DOHH2 (cell line): ENCODE data around the gene MTHFSD.

Source experiments
- H3F3A ChIP-seq: fragments of 200-600 bp; sonication (generic), shearing (Covaris generic); 2 replicates; pipeline ENCODE4 v1.6.0; 2016; ENCODE audit warnings: antibody characterized with exemption, mild to moderate bottlenecking; ENCODE audit not compliant: control insufficient read depth, insufficient read depth
- H3K27ac ChIP-seq: fragments of 200-600 bp; sonication (generic); 2 replicates; pipeline ENCODE4 v1.5.1; 2014; ENCODE audit warnings: low read depth, mild to moderate bottlenecking, low read length, moderate library complexity
- H3K27me3 ChIP-seq: fragments of 200-600 bp; sonication (generic); 2 replicates; pipeline ENCODE4 v1.6.1; 2014; ENCODE audit warnings: mild to moderate bottlenecking, low read length, mixed read lengths; ENCODE audit not compliant: control insufficient read depth
- H3K36me3 ChIP-seq: fragments of 200-600 bp; sonication (generic); 2 replicates; pipeline ENCODE4 v1.6.1; 2014; ENCODE audit warnings: mild to moderate bottlenecking, low read length, moderate library complexity, mixed read lengths; ENCODE audit not compliant: control insufficient read depth
- H3K4me1 ChIP-seq: fragments of 200-600 bp; sonication (generic); 2 replicates; pipeline ENCODE4 v1.6.1; 2014; ENCODE audit warnings: mild to moderate bottlenecking, low read length, mixed read lengths; ENCODE audit not compliant: control insufficient read depth
- H3K4me2 ChIP-seq: fragments of 200-600 bp; sonication (generic); 2 replicates; pipeline ENCODE4 v1.6.0; 2014; ENCODE audit warnings: mild to moderate bottlenecking, low read length, moderate library complexity
- H3K4me3 ChIP-seq: fragments of 200-600 bp; sonication (generic); 2 replicates; pipeline ENCODE4 v1.5.1; 2014; ENCODE audit warnings: mild to moderate bottlenecking, low read length, mixed read lengths
- H3K79me2 ChIP-seq: fragments of 200-600 bp; sonication (generic); 2 replicates; pipeline ENCODE4 v1.6.1; 2014; ENCODE audit warnings: mild to moderate bottlenecking, low read length, mixed read lengths; ENCODE audit not compliant: control insufficient read depth
- H3K9me2 ChIP-seq: fragments of 200-600 bp; sonication (generic); replicated peaks from 2 replicates; pipeline ENCODE4 v1.6.1; 2014; ENCODE audit warnings: mild to moderate bottlenecking, low read length, mixed read lengths; ENCODE audit not compliant: control insufficient read depth
- H3K9me3 ChIP-seq: fragments of 200-600 bp; sonication (generic); 2 replicates; pipeline ENCODE4 v1.6.1; 2014; ENCODE audit warnings: antibody characterized with exemption, low read length, mixed read lengths; ENCODE audit not compliant: control insufficient read depth, insufficient read depth
- H4K20me1 ChIP-seq: fragments of 200-600 bp; sonication (generic); 2 replicates; pipeline ENCODE4 v1.6.0; 2014; ENCODE audit warnings: low read depth, mild to moderate bottlenecking, antibody characterized with exemption, low read length, moderate library complexity; ENCODE audit not compliant: control insufficient read depth, insufficient read depth
- EZH2phosphoT487 ChIP-seq: fragments of 200-600 bp; sonication (generic); IDR thresholded peaks from 2 replicates; pipeline ENCODE4 v1.6.1; 2017; ENCODE audit warnings: borderline replicate concordance, mild to moderate bottlenecking, antibody characterized with exemption, low read length, moderate library complexity, mixed read lengths
- TF ChIP-seq, protein P1 (sequence below): fragments of 200-600 bp; sonication (generic); IDR thresholded peaks from one replicate; pipeline ENCODE4 v1.5.1; 2014; ENCODE audit warnings: antibody characterized with exemption, mild to moderate bottlenecking, low read depth, low read length; ENCODE audit not compliant: poor library complexity, severe bottlenecking

Gene MTHFSD

DNA sequence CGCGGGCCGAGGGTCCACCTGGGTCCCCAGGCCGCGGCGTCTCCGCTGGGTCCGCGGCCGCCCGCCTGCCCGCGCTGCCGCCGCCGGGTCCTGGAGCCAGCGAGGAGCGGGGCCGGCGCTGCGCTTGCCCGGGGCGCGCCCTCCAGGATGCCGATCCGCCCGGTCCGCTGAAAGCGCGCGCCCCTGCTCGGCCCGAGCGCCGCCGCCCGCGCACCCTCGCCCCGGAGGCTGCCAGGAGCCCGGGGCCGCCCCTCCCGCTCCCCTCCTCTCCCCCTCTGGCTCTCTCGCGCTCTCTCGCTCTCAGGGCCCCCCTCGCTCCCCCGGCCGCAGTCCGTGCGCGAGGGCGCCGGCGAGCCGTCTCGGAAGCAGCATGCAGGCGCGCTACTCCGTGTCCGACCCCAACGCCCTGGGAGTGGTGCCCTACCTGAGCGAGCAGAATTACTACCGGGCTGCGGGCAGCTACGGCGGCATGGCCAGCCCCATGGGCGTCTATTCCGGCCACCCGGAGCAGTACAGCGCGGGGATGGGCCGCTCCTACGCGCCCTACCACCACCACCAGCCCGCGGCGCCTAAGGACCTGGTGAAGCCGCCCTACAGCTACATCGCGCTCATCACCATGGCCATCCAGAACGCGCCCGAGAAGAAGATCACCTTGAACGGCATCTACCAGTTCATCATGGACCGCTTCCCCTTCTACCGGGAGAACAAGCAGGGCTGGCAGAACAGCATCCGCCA lies 12.1 kb upstream of the MTHFSD start:
- Histone ChIP-seq H3K27me3 (peaks cover 12% of the 10 kb centered on the region), H3K4me3 (no peak overlapping the region), H4K20me1 (no peaks in the 10 kb centered on the region), H3F3A (no peaks in the 10 kb centered on the region), H3K27ac (no peak overlapping the region), H3K4me2 (no peak overlapping the region), H3K9me3 (no peaks in the 10 kb centered on the region), H3K9me2 (no peaks in the 10 kb centered on the region), H3K4me1 (peaks cover 12% of the 10 kb centered on the region), H3K79me2 (no peaks in the 10 kb centered on the region), H3K36me3 (no peaks in the 10 kb centered on the region)
- no peak for TF ChIP-seq EZH2phosphoT487
- TF ChIP-seq, protein P1, sequence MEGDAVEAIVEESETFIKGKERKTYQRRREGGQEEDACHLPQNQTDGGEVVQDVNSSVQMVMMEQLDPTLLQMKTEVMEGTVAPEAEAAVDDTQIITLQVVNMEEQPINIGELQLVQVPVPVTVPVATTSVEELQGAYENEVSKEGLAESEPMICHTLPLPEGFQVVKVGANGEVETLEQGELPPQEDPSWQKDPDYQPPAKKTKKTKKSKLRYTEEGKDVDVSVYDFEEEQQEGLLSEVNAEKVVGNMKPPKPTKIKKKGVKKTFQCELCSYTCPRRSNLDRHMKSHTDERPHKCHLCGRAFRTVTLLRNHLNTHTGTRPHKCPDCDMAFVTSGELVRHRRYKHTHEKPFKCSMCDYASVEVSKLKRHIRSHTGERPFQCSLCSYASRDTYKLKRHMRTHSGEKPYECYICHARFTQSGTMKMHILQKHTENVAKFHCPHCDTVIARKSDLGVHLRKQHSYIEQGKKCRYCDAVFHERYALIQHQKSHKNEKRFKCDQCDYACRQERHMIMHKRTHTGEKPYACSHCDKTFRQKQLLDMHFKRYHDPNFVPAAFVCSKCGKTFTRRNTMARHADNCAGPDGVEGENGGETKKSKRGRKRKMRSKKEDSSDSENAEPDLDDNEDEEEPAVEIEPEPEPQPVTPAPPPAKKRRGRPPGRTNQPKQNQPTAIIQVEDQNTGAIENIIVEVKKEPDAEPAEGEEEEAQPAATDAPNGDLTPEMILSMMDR = no peak

- Histone ChIP-seq H3K79me2 (no peaks in the 10 kb centered on the region), H3K9me2 (no peaks in the 10 kb centered on the region), H3K4me1 (peaks cover 12% of the 10 kb centered on the region), H3K4me3 (no peak within 1 kb of the TSS), H3K4me2 (no peak within 1 kb of the TSS), H4K20me1 (no peaks in the 10 kb centered on the region), H3K9me3 (no peaks in the 10 kb centered on the region), H3K27ac (no peak within 1 kb of the TSS), H3K27me3 (peaks cover 12% of the 10 kb centered on the region), H3K36me3 (no peaks in the 10 kb centered on the region), H3F3A (no peaks in the 10 kb centered on the region)
- TF ChIP-seq, protein P1 = no peak
- no peak for TF ChIP-seq EZH2phosphoT487
Measured at GRCh38 chr16:86566601-86566965, 11.5 kb upstream of the MTHFSD start, which contains the start of gene FOXC2. Gene FOXC2 (plus strand): TSS chr16:86566829. CDS start chr16:86567336, 507 bp downstream.

DNA sequence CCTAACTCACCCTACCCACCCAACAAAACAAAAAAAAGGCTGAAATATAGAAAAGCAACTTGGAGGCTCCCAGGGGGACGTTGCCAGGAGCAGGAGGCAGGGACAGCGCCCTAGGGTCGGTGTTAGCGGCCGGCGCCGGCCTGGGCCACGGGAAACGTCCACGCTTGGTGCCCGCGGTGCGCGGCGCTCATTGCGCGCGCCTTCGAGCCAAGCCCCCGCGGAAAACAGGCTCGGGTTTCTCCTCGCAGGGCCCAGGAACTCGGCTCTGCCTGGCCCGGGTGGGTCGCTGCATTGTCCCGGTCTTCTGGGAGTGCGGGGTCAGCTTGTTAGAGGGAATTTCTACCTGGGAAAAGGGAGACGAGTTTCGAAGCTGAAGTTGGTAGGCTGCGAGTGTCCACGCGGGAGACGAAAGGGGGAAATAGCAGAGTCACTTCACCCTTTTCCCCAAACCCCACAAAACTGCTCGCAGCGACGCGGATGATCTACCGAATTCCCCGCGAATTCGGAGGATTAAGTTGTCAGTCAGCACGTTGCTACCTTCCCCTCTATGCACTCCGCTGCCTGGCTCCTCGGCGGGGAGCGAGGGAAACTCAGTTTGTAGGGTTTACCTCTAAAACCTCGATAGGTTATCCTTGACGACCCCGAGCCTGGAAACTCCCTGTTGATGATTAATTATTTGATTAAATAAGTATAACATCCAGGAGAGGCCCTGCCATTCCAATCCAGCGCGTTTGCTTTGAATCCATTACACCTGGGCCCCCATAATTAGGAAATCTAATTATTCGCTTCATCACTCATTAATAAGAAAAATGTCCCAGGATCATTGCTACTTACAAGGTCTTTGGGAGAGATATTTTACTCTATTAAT lies 10.8 kb upstream of the MTHFSD start:
- H3K9me2 ChIP-seq = no peaks in the 10 kb centered on the region
- H3K27ac ChIP-seq = no peak overlapping the region
- no peak overlapping the region for H3K4me3 ChIP-seq
- peaks cover 12% of the 10 kb centered on the region for H3K4me1 ChIP-seq
- H4K20me1 ChIP-seq = no peaks in the 10 kb centered on the region
- H3K36me3 ChIP-seq = no peaks in the 10 kb centered on the region
- no peaks in the 10 kb centered on the region for H3F3A ChIP-seq
- H3K9me3 ChIP-seq = no peaks in the 10 kb centered on the region
- no peak for TF ChIP-seq EZH2phosphoT487
- TF ChIP-seq, protein P1 = no peak
- H3K27me3 ChIP-seq = peaks cover 12% of the 10 kb centered on the region
- no peak overlapping the region for H3K4me2 ChIP-seq
- H3K79me2 ChIP-seq = no peaks in the 10 kb centered on the region
